ENCODE results near the gene INO80E.
A peak's percentile ranks its signal among the peaks of the same experiment; 100 is the strongest.
"Not testable (repeated sequence)": the region's sequence is repeated elsewhere in the genome, so short reads cannot be mapped to it uniquely, and the experiment has no call there.

The INO80E gene

GRCh38 chr16:30010844-30011713 is 15.0 kb downstream of the INO80E start, which contains the start of gene DOC2A:
TSS of gene DOC2A (minus strand) at chr16:30011027. CDS start at chr16:30010222, 805 bp downstream.
- DNase-seq: peak; percentile 38

GRCh38 chr16:30011714-30012504 is 15.9 kb downstream of the INO80E start:
- no peak for DNase-seq

GRCh38 chr16:30012598-30012997 is 16.6 kb downstream of the INO80E start:
- not testable (repeated sequence) for DNase-seq

- DNase-seq: not testable (repeated sequence)
These were observed 19.4 kb downstream of the INO80E start for GRCh38 chr16:30015450-30015849.

GRCh38 chr16:30016555-30017276 is 20.7 kb downstream of the INO80E start:
- DNase-seq: no peak

- DNase-seq: no peak
These were observed 21.2 kb downstream of the INO80E start for GRCh38 chr16:30017277-30017656.

GRCh38 chr16:30017937-30018336 is 21.9 kb downstream of the INO80E start:
- not testable (repeated sequence) for DNase-seq

- DNase-seq: no peak
These were observed 22.7 kb downstream of the INO80E start for GRCh38 chr16:30018731-30019158.

GRCh38 chr16:30022887-30023286 is 26.8 kb downstream of the INO80E start, which contains the start of gene C16orf92:
TSS of gene C16orf92 (plus strand) at chr16:30023198. CDS start at chr16:30023341, 143 bp downstream.
- DNase-seq: no peak

- DNase-seq: no peak
These were observed 27.5 kb downstream of the INO80E start for GRCh38 chr16:30023586-30023985.

- DNase-seq: no peak
These were observed 28.4 kb downstream of the INO80E start for GRCh38 chr16:30024451-30024850.

- DNase-seq: no peak
These were observed 29.1 kb downstream of the INO80E start for GRCh38 chr16:30025156-30025555.

GRCh38 chr16:30025574-30025973 is 29.5 kb downstream of the INO80E start:
- no peak for DNase-seq

- DNase-seq: no peak
These were observed 30.4 kb downstream of the INO80E start for GRCh38 chr16:30026449-30026848.

- no peak for DNase-seq
These were observed 31.8 kb downstream of the INO80E start for GRCh38 chr16:30027588-30028437.

GRCh38 chr16:30028438-30029076 is 32.5 kb downstream of the INO80E start:
- DNase-seq: peak; percentile 9

- peak; percentile 16 for DNase-seq
These were observed 34.1 kb downstream of the INO80E start for GRCh38 chr16:30030011-30030685.

GRCh38 chr16:30030841-30031413 is 34.9 kb downstream of the INO80E start, which contains the start of gene TLCD3B:
TSS of gene TLCD3B (minus strand) at chr16:30031271. CDS start at chr16:30030527, 744 bp downstream.
- DNase-seq: peak; percentile 32

GRCh38 chr16:30031477-30031918 is 35.5 kb downstream of the INO80E start:
- DNase-seq: peak; percentile 12
